OCI-LY1 (cell line): ENCODE results near the gene CD164L2.

Experiments used
- CTCF ChIP-seq: fragments of 200-600 bp; sonication (generic), shearing (Covaris generic); IDR thresholded peaks from 2 replicates; pipeline ENCODE4 v1.5.1; 2017; ENCODE audit warnings: mild to moderate bottlenecking, antibody characterized with exemption, low read length, moderate library complexity, mixed read lengths
- EZH2 ChIP-seq: fragments of 200-600 bp; sonication (generic), shearing (Covaris generic); IDR thresholded peaks from 2 replicates; pipeline ENCODE4 v1.8.0; 2017; ENCODE audit warnings: borderline replicate concordance, mixed run types, mild to moderate bottlenecking, antibody characterized with exemption, low read length, moderate library complexity, mixed read lengths

- TF ChIP-seq CTCF (no peak), EZH2 (no peak)
Observed at GRCh38 chr1:27393641-27394281, 10.6 kb upstream of the CD164L2 start.
